ENCODE results near the gene RASA2.

DNA sequence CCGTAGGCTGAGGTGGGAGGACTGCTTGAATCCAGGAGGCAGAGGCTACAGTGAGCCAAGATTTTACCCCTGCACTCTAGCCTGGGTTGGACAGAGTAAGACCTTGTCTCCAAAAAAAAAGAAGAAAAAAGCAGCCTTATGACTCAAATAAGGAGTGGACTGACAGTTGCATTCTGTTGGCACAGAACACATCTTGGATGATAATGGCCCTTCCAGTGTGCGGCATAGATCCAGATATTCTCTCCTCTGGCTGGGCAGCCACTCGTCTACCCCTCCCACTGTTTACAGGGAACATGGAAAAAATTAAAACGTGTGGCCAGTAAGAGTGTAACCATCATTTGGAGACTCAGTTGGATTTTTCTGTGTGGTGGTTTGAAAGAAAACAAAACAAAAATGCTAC is 132.6 kb downstream of the RASA2 start:
- TF ChIP-seq, protein P1, sequence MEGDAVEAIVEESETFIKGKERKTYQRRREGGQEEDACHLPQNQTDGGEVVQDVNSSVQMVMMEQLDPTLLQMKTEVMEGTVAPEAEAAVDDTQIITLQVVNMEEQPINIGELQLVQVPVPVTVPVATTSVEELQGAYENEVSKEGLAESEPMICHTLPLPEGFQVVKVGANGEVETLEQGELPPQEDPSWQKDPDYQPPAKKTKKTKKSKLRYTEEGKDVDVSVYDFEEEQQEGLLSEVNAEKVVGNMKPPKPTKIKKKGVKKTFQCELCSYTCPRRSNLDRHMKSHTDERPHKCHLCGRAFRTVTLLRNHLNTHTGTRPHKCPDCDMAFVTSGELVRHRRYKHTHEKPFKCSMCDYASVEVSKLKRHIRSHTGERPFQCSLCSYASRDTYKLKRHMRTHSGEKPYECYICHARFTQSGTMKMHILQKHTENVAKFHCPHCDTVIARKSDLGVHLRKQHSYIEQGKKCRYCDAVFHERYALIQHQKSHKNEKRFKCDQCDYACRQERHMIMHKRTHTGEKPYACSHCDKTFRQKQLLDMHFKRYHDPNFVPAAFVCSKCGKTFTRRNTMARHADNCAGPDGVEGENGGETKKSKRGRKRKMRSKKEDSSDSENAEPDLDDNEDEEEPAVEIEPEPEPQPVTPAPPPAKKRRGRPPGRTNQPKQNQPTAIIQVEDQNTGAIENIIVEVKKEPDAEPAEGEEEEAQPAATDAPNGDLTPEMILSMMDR (IDR thresholded peaks at IDR 0.05 in 4 of 5, conservative IDR thresholded peaks at IDR 0.05 in 1 of 5), result no peak
- no peak for TF ChIP-seq POLR2A (IDR thresholded peaks at IDR 0.05)
